Endothelial cell of umbilical vein (primary cell): Measurements from ENCODE around the gene SLC22A23. TPM values are rescaled to one million over a fixed set of nuclear protein-coding genes. Genes with fewer than 3 reads are reported as not detected.

Experiments
- BruUV-seq: library from RNA; stranded (reverse); fragments of 400-500 nt; replicated peaks from 2 replicates; lab custom pipeline; 2021; lab: Mats Ljungman, UMichigan
- CTCF ChIA-PET: fragments of 300-600, 350-600 bp; sonication (Branson Sonifier 250); formaldehyde crosslinking; loops from one replicate; lab custom pipeline; 2021; ENCODE audit warnings: antibody characterized with exemption, inconsistent platforms; lab: Charles Lee
- POLR2A ChIA-PET: fragments of 300-600, 350-600 bp; sonication (Branson Sonifier 250); formaldehyde crosslinking; loops from one replicate; lab custom pipeline; 2021; ENCODE audit warnings: antibody characterized with exemption, inconsistent platforms; lab: Charles Lee
- DNase-seq: peaks from one replicate; pipeline ENCODE4 v3.0.0-alpha.2; 2011; ENCODE audit warnings: low read depth, low spot score
- FAIRE-seq: peaks from 2 replicates; lab custom pipeline; 2011; peaks lifted over from hg19 to GRCh38; lab: Jason Lieb, UNC
- H2AFZ ChIP-seq: 2 replicates; pipeline ENCODE4 v1.6.0; 2012; ENCODE audit warnings: low read depth, low read length, control low read depth, inconsistent platforms
- H3K27ac ChIP-seq: 2 replicates; pipeline ENCODE4 v1.5.1; 2011; ENCODE audit warnings: low read depth, mild to moderate bottlenecking, control low read depth, low read length, moderate library complexity; ENCODE audit not compliant: insufficient read depth
- H3K27me3 ChIP-seq, 2 experiments: 2 replicates each; pipeline versions ENCODE4 v1.6.0 to v1.6.1; 2011; ENCODE audit warnings: low read length in 2 of 2, mixed read lengths in 1 of 2; ENCODE audit not compliant: control insufficient read depth in 2 of 2, insufficient read depth in 2 of 2
- H3K36me3 ChIP-seq, 2 experiments: 2 replicates in 1 of 2; 3 replicates in 1 of 2; pipeline ENCODE4 v1.5.1; 2011; ENCODE audit warnings: low read length in 2 of 2, mild to moderate bottlenecking in 1 of 2, moderate library complexity in 1 of 2; ENCODE audit not compliant: control insufficient read depth in 2 of 2, insufficient read depth in 2 of 2; ENCODE audit errors: extremely low read depth in 1 of 2
- H3K4me1 ChIP-seq: 3 replicates; pipeline ENCODE4 v1.5.1; 2011; ENCODE audit warnings: mild to moderate bottlenecking, low read length; ENCODE audit not compliant: control insufficient read depth, insufficient read depth; ENCODE audit errors: extremely low read depth
- H3K4me2 ChIP-seq: 2 replicates; pipeline ENCODE4 v1.6.1; 2011; ENCODE audit warnings: low read length, control low read depth, mixed read lengths; ENCODE audit not compliant: insufficient read depth
- H3K4me3 ChIP-seq, 3 experiments: fragments of 200-600 bp in 1 of 3; sonication (generic), shearing (Covaris generic) in 1 of 3; replicated peaks in 1 of 3; 2 replicates each; pipeline ENCODE4 v1.5.1; 2011 to 2016; ENCODE audit warnings: control low read depth in 3 of 3, low read length in 3 of 3, mild to moderate bottlenecking in 2 of 3, inconsistent platforms in 1 of 3, low read depth in 1 of 3, moderate library complexity in 1 of 3; ENCODE audit not compliant: insufficient read depth in 1 of 3
- H3K79me2 ChIP-seq: 2 replicates; pipeline ENCODE4 v1.6.0; 2012; ENCODE audit warnings: low read length, inconsistent platforms; ENCODE audit not compliant: control insufficient read depth, insufficient read depth
- H3K9ac ChIP-seq: replicated peaks from 2 replicates; pipeline ENCODE3; 2011; ENCODE audit warnings: low read length, control low read depth; ENCODE audit not compliant: insufficient read depth; ENCODE audit errors: extremely low read depth
- H3K9me1 ChIP-seq: replicated peaks from 3 replicates; pipeline ENCODE4 v1.6.0; 2011; ENCODE audit warnings: mild to moderate bottlenecking, low read length; ENCODE audit not compliant: control insufficient read depth, insufficient read depth; ENCODE audit errors: extremely low read depth
- H3K9me3 ChIP-seq: replicated peaks from 2 replicates; pipeline ENCODE4 v1.5.1; 2012; ENCODE audit warnings: low read length, inconsistent platforms; ENCODE audit not compliant: control insufficient read depth, insufficient read depth
- H4K20me1 ChIP-seq: replicated peaks from 2 replicates; pipeline ENCODE3; 2011; ENCODE audit warnings: mild to moderate bottlenecking, low read length; ENCODE audit not compliant: control insufficient read depth, insufficient read depth; ENCODE audit errors: extremely low read depth
- CTCF ChIP-seq, 2 donors: IDR thresholded peaks; 1 replicate in 1 of 2; 2 replicates in 1 of 2; pipeline ENCODE4 v1.5.1; 2011; ENCODE audit warnings: low read length in 2 of 2, mild to moderate bottlenecking in 2 of 2, moderate library complexity in 2 of 2, control low read depth in 1 of 2, inconsistent platforms in 1 of 2, low read depth in 1 of 2; ENCODE audit not compliant: insufficient read depth in 1 of 2; ENCODE audit errors: extremely low read depth in 1 of 2
- EZH2 ChIP-seq: IDR thresholded peaks from 2 replicates; pipeline ENCODE4 v1.6.1; 2012; ENCODE audit warnings: borderline replicate concordance, low read depth, mild to moderate bottlenecking, moderate library complexity, low read length, inconsistent platforms; ENCODE audit not compliant: severe bottlenecking
- FOS ChIP-seq: IDR thresholded peaks from 2 replicates; pipeline ENCODE4 v1.6.1; 2011; ENCODE audit warnings: mild to moderate bottlenecking, low read length, moderate library complexity, borderline replicate concordance; ENCODE audit not compliant: insufficient read depth
- GATA2 ChIP-seq: IDR thresholded peaks from 2 replicates; pipeline ENCODE4 v1.7.0; 2011; ENCODE audit warnings: low read depth, mild to moderate bottlenecking, moderate library complexity, mixed read lengths, low read length; ENCODE audit not compliant: insufficient read length, insufficient read depth
- JUN ChIP-seq: IDR thresholded peaks from 2 replicates; pipeline ENCODE4 v1.6.1; 2011; ENCODE audit warnings: borderline replicate concordance, low read depth; ENCODE audit not compliant: insufficient read length, insufficient read depth
- MAX ChIP-seq: IDR thresholded peaks from 2 replicates; pipeline ENCODE4 v1.6.1; 2011; ENCODE audit not compliant: insufficient read depth, insufficient read length
- MYC ChIP-seq: IDR thresholded peaks from one replicate; pipeline ENCODE4 v1.6.1; 2011; ENCODE audit warnings: mild to moderate bottlenecking, low read depth, low read length
- POLR2A ChIP-seq: IDR thresholded peaks from 2 replicates; pipeline ENCODE4 v1.6.1; 2012; ENCODE audit warnings: low read depth, mild to moderate bottlenecking, control low read depth, low read length
- POLR2AphosphoS5 ChIP-seq: IDR thresholded peaks from 2 replicates; pipeline ENCODE4 v1.6.1; 2012; ENCODE audit warnings: low read depth, mild to moderate bottlenecking, control low read depth, low read length, moderate library complexity; ENCODE audit not compliant: insufficient read depth
- dilution Hi-C: fragments of 300-500 bp; cut with MboI; formaldehyde crosslinking; loops from one replicate; pipeline ENCODE4 v1.15.0; 2019; ENCODE audit warnings: low sequenced_read_pairs; ENCODE audit not compliant: extremely low pct_ligation_motif_present
- intact Hi-C: fragments of 100-400 bp; cut with micrococcal nuclease; formaldehyde crosslinking; loops from one replicate; pipeline ENCODE4 v1.10.0; 2022
- polyA plus RNA-seq, 4 experiments: library from polyadenylated mRNA; depleted of rRNA in 3 of 4; stranded (reverse) in 3 of 4; unstranded in 1 of 4; fragments of >200 nt; gene quantifications; 2 replicates each; pipeline versions ENCODE4 v1.2.1 to v1.2.3, GENCODE V29; 2011 to 2012; ENCODE audit warnings: missing spikeins in 1 of 4
- total RNA-seq: library from RNA; stranded (reverse); gene quantifications from 2 replicates; pipeline ENCODE4 v1.2.3, GENCODE V29; 2021

The SLC22A23 gene
- total and polyA plus RNA-seq, 2 donors (not counting 3 experiments of a cell fraction or from before 2014, with no cell fraction given), result 4.2 to 14.3 TPM

GRCh38 chr6:3261921-3262320 is 194.9 kb downstream of the SLC22A23 start:
- H3K36me3 ChIP-seq, result peaks cover 3 to 13% of the 10 kb centered on the region in 2 experiments
- no peaks in the 10 kb centered on the region for H4K20me1 ChIP-seq
- FAIRE-seq (no peak), DNase-seq (no peak)
- TF ChIP-seq FOS (no peak), MYC (no peak), EZH2 (no peak), MAX (no peak), CTCF (IDR thresholded peaks at IDR 0.05; ENCODE audit: extremely low read depth in 1 of 2, insufficient read depth in 1 of 2, low read depth in 1 of 2, low read length in 2 of 2) (no peak), POLR2A (no peak), POLR2AphosphoS5 (no peak), GATA2 (no peak), JUN (no peak)
- BruUV-seq, result no TSS peak
- H3K4me3 ChIP-seq, result no peak overlapping the region
- no peak overlapping the region for H3K9ac ChIP-seq
- no peaks in the 10 kb centered on the region for H3K9me1 ChIP-seq
- no peak overlapping the region for H2AFZ ChIP-seq
- intact Hi-C loops (no loop called here), dilution Hi-C loops (no loop called here)
- H3K4me2 ChIP-seq, result no peak overlapping the region
- no peak overlapping the region for H3K27ac ChIP-seq
- peaks cover 7% of the 10 kb centered on the region for H3K4me1 ChIP-seq
- POLR2A ChIA-PET, result no interaction called here
- H3K27me3 ChIP-seq, result peaks cover 0 to 4% of the 10 kb centered on the region in 2 experiments
- H3K79me2 ChIP-seq, result peaks cover 72% of the 10 kb centered on the region
- H3K9me3 ChIP-seq, result no peaks in the 10 kb centered on the region
- CTCF ChIA-PET, result interaction anchor here (0.9 to 4.4 kb wide), 3 partner anchors 10 to 13 kb away, joined by 3 to 25 read pairs (median 4); no protein-coding TSS in a partner anchor
